Stomach (tissue), 9 donors: ENCODE data around the gene BCL3. TPM values are rescaled to one million over a fixed set of nuclear protein-coding genes. Genes with fewer than 3 reads are reported as not detected.

Experiments used
- DNase-seq, 2 donors: peaks; one replicate each; pipeline versions ENCODE4 v3.0.0 to v3.0.0-alpha.2; 2013 to 2019
- H3K27ac ChIP-seq, 5 donors: fragments of 200-600 bp in 4 of 5; sonication (generic) in 4 of 5; one replicate each; pipeline ENCODE4 v1.5.1; 2013 to 2019; ENCODE audit warnings: mild to moderate bottlenecking in 1 of 5, moderate library complexity in 1 of 5
- H3K27me3 ChIP-seq, 3 donors: fragments of 200-600 bp; sonication (generic); one replicate each; pipeline ENCODE4 v1.5.1; 2017 to 2019; ENCODE audit warnings: mixed run types in 1 of 3
- H3K36me3 ChIP-seq, 4 donors: fragments of 200-600 bp; sonication (generic); 1 replicate in 3 of 4; 2 replicates in 1 of 4; pipeline ENCODE4 v1.5.1; 2016 to 2019
- H3K4me1 ChIP-seq, 4 donors: fragments of 200-600 bp; sonication (generic); one replicate each; pipeline ENCODE4 v1.5.1; 2016 to 2019
- H3K4me3 ChIP-seq, 4 donors: fragments of 200-600 bp; sonication (generic) in 3 of 4; one replicate each; pipeline ENCODE4 v1.5.1; 2016 to 2019; ENCODE audit warnings: mild to moderate bottlenecking in 1 of 4
- H3K9me3 ChIP-seq, 4 donors: fragments of 200-600 bp; sonication (generic); one replicate each; pipeline ENCODE4 v1.5.1; 2016 to 2019
- EP300 ChIP-seq: sonication (generic); formaldehyde crosslinking; IDR thresholded peaks from one replicate; pipeline ENCODE4 v1.6.1; 2017; ENCODE audit warnings: antibody characterized with exemption
- POLR2A ChIP-seq, 4 donors: fragments of 450-650 bp; IDR thresholded peaks; one replicate each; pipeline ENCODE4 v1.6.1; 2016; ENCODE audit warnings: antibody characterized with exemption in 4 of 4, control low read depth in 2 of 4, mild to moderate bottlenecking in 1 of 4, moderate library complexity in 1 of 4
- POLR2AphosphoS5 ChIP-seq, 3 donors: sonication (generic); formaldehyde crosslinking; IDR thresholded peaks; one replicate each; pipeline ENCODE4 v1.6.1; 2016; ENCODE audit warnings: antibody characterized with exemption in 3 of 3
- WGBS, 5 donors: extraction: QIAGEN DNeasy Blood & Tissue Kit in 3 of 5; methylation state at CpG; one replicate each; pipeline versions ENCODE4 v1.1.5 to v1.1.7; 2013 to 2018; 5-methylcytosine and 5-hydroxymethylcytosine counted together
- intact Hi-C: fragments of 100-400 bp; cut with DNase I; formaldehyde crosslinking; loops from one replicate; pipeline ENCODE4 v1.15.1; 2023; ENCODE audit warnings: low total_unique reads
- polyA plus RNA-seq, 3 donors: library from polyadenylated mRNA; stranded (reverse); fragments of 200-250 nt; gene quantifications; one replicate each; pipeline ENCODE4 v1.2.3, GENCODE V29; 2013
- total RNA-seq, 5 donors: library from RNA; depleted of rRNA; stranded (reverse); fragments of >200 nt; gene quantifications; one replicate each; pipeline versions ENCODE4 v1.1.0 to v1.2.3, GENCODE V29; 2014 to 2016
- TF ChIP-seq, protein P1 (sequence below), 7 experiments: fragments of 450-650 bp in 4 of 7; fragments of 200-600 bp in 3 of 7; sonication (generic) in 3 of 7; IDR thresholded peaks; one replicate each; pipeline ENCODE4 v1.5.1; 2016 to 2019; ENCODE audit warnings: antibody characterized with exemption in 7 of 7, control low read depth in 2 of 7, mild to moderate bottlenecking in 1 of 7
- donor health status: healthy with polysubstance abuse.
- donor health status: Bipolar disorder and iron deficiency.
- donor health status: healthy.

The BCL3 gene
- total and polyA plus RNA-seq, 8 donors = 4.4 to 322 (median 79.8) TPM

DNA sequence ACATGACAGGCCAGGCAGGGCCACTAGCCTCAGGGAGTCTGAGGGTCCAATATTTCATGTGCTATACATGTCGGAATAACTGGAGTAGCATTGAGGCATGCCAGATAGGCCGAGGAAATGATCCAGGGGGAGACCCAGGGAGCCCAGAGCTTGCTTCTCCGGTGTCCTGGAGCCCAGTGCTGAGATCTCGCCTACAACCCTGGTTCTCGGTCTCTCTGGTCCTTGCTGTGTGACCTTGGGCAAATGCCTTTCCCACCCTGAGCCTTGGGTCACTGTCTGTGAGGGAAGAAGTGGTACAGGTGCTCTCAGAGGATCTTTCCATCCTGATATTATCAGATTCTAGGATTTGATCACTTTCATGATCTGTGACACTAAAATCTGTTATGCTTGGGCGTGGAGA is 40.5 kb downstream of the BCL3 start:
- DNase-seq = no peak
- no peak overlapping the region for H3K4me3 ChIP-seq
- TF ChIP-seq, protein P1, sequence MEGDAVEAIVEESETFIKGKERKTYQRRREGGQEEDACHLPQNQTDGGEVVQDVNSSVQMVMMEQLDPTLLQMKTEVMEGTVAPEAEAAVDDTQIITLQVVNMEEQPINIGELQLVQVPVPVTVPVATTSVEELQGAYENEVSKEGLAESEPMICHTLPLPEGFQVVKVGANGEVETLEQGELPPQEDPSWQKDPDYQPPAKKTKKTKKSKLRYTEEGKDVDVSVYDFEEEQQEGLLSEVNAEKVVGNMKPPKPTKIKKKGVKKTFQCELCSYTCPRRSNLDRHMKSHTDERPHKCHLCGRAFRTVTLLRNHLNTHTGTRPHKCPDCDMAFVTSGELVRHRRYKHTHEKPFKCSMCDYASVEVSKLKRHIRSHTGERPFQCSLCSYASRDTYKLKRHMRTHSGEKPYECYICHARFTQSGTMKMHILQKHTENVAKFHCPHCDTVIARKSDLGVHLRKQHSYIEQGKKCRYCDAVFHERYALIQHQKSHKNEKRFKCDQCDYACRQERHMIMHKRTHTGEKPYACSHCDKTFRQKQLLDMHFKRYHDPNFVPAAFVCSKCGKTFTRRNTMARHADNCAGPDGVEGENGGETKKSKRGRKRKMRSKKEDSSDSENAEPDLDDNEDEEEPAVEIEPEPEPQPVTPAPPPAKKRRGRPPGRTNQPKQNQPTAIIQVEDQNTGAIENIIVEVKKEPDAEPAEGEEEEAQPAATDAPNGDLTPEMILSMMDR (IDR thresholded peaks at IDR 0.05) = no peak
- TF ChIP-seq POLR2AphosphoS5 (IDR thresholded peaks at IDR 0.05) (no peak), EP300 (no peak), POLR2A (IDR thresholded peaks at IDR 0.05) (no peak)
- intact Hi-C loops = no loop called here
- H3K36me3 ChIP-seq = peaks cover 0 to 59% (median 34%) of the 10 kb centered on the region in 4 donors
- H3K4me1 ChIP-seq = peaks cover 4 to 8% (median 7%) of the 10 kb centered on the region in 4 donors
- H3K27me3 ChIP-seq = no peaks in the 10 kb centered on the region
- WGBS, 5 donors = 89 to 96% (median 91%) methylated on average over 4 to 6 of the region's 6 CpGs
- no peak overlapping the region for H3K27ac ChIP-seq
- H3K9me3 ChIP-seq = no peaks in the 10 kb centered on the region

DNA sequence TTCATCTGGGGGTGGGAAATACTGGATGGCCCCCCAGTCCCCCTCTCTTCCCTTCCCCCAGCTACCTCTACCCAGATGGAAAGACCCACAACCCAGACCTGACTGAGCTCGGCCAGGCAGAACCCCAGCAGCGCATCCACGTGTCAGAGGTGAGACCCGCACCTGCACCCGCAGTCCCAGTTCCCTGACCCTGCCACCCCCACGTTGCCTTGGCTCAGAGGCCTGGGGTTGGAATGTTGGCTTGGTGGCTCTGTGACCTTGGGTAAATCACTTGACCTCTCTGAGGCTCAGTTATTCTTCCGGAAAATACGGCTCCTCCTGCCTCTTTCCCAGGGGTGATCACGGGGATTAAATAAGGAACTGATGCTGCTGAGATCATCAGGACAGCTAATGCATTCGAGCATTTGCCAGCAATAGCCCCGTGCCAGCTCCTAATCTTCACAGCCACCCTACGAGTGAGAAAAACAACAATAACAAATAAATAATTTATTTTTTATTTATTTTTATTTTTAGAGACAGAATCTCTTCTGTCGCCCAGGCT is 41.5 kb downstream of the BCL3 start:
- intact Hi-C loops = no loop called here
- H3K4me3 ChIP-seq = no peak overlapping the region
- TF ChIP-seq POLR2A (IDR thresholded peaks at IDR 0.05) = no peak
- no peak for TF ChIP-seq EP300
- no peak for TF ChIP-seq POLR2AphosphoS5 (IDR thresholded peaks at IDR 0.05)
- H3K36me3 ChIP-seq = peaks cover 0 to 67% (median 36%) of the 10 kb centered on the region in 4 donors
- H3K27me3 ChIP-seq = no peaks in the 10 kb centered on the region
- no peaks in the 10 kb centered on the region for H3K4me1 ChIP-seq
- no peak overlapping the region for H3K27ac ChIP-seq
- DNase-seq = no peak
- no peaks in the 10 kb centered on the region for H3K9me3 ChIP-seq
- 82 to 86% (median 84%) methylated on average over 13 of the region's 13 CpGs for WGBS, 5 donors

DNA sequence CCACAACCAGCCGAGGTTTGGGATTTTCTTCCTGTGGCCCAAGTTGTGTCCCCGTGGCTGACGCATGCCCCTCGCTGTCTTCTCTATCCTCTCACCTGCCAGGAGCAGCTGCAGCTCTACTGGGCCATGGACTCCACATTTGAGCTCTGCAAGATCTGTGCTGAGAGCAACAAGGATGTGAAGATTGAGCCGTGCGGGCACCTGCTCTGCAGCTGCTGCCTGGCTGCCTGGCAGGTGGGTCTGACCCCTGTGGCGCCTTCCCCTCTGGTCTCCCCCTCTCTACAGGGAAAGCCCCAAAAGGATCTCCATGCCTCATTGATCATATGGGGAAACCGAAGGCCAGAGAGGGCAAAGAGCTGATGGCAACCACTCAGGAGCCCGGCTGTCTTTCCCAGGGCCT is 43.8 kb downstream of the BCL3 start:
- Histone ChIP-seq H3K4me1 (peaks cover 0 to 16% (median 13%) of the 10 kb centered on the region in 4 donors), H3K9me3 (no peaks in the 10 kb centered on the region), H3K27me3 (no peaks in the 10 kb centered on the region), H3K36me3 (peaks cover 0 to 52% (median 33%) of the 10 kb centered on the region in 4 donors), H3K27ac (no peak overlapping the region), H3K4me3 (no peak overlapping the region)
- no peak for DNase-seq
- 88 to 91% (median 90%) methylated on average over 7 to 9 of the region's 9 CpGs for WGBS, 5 donors
- TF ChIP-seq EP300 (no peak), POLR2AphosphoS5 (IDR thresholded peaks at IDR 0.05) (no peak), POLR2A (IDR thresholded peaks at IDR 0.05) (no peak)
- TF ChIP-seq, protein P1 (IDR thresholded peaks at IDR 0.05) = no peak
- intact Hi-C loops = no loop called here

DNA sequence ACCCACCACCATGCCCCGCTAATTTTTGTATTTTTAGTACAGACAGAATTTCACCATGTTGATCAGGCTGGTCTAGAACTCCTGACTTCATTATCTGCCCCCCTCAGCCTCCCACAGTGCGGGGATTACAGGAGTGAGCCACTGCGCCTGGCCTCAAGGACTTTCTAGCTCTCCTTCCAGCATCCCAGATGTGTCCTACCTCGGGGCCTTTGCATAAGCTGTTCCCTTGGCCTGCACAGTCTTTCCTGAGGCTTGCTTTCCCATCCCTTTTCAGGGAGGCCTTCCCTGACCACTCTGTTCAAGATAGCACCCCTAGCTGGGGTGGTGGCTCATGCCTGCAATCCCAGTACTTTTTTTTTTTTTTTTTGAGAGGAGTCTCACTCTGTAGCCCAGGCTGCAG is 46.1 kb downstream of the BCL3 start:
- 90 to 96% (median 96%) methylated on average over 4 of the region's 4 CpGs for WGBS, 5 donors
- no peak overlapping the region for H3K27ac ChIP-seq
- no peak for TF ChIP-seq POLR2AphosphoS5 (IDR thresholded peaks at IDR 0.05)
- no peak for TF ChIP-seq POLR2A (IDR thresholded peaks at IDR 0.05)
- no peak for TF ChIP-seq EP300
- TF ChIP-seq, protein P1 (IDR thresholded peaks at IDR 0.05) = no peak
- no peaks in the 10 kb centered on the region for H3K9me3 ChIP-seq
- no peaks in the 10 kb centered on the region for H3K27me3 ChIP-seq
- peaks cover 0 to 17% (median 15%) of the 10 kb centered on the region in 4 donors for H3K4me1 ChIP-seq
- intact Hi-C loops = no loop called here
- DNase-seq = no peak
- H3K36me3 ChIP-seq = peaks cover 0 to 52% (median 29%) of the 10 kb centered on the region in 4 donors
- no peak overlapping the region for H3K4me3 ChIP-seq

DNA sequence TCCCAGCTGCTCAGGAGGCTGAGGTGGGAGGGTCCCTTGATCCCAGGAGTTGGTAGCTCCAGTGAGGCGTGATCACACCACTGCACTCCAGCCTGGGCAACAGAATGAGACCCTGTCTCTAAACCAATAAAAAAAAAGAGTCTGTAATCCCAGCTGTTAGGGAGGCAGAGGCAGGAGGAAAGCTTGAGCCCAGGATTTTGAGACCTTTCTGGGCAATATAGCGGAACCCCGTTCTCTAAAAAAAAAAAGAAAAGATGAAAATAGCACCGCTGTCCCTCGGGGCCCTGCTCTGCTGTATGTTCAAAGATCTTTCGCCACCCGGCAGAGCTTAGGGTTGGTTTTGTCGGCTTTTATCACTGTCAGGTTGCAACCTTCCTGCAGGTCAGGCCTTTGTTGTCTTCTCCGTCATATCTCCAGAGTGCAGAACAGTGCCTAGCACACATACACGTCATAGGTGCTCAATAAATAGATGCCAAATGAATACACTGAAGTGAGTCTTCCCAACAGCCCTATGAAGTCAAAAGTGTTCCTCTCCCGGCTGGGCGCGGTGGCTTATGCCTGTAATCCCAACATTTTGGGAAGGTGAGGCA is 47.0 kb downstream of the BCL3 start:
- H3K9me3 ChIP-seq = no peaks in the 10 kb centered on the region
- H3K36me3 ChIP-seq = peaks cover 0 to 44% (median 24%) of the 10 kb centered on the region in 4 donors
- WGBS, 5 donors = 89 to 92% (median 90%) methylated on average over 13 of the region's 13 CpGs
- H3K27ac ChIP-seq = no peak overlapping the region
- no peaks in the 10 kb centered on the region for H3K27me3 ChIP-seq
- no peak overlapping the region for H3K4me3 ChIP-seq
- no peak for DNase-seq
- intact Hi-C loops = no loop called here
- peaks cover 0 to 23% (median 20%) of the 10 kb centered on the region in 4 donors for H3K4me1 ChIP-seq
- TF ChIP-seq EP300 (no peak), POLR2A (IDR thresholded peaks at IDR 0.05) (no peak), POLR2AphosphoS5 (IDR thresholded peaks at IDR 0.05) (no peak)
- TF ChIP-seq, protein P1 (IDR thresholded peaks at IDR 0.05) = no peak
